Smooth muscle cell (in vitro differentiated cells): ENCODE measurements around the gene PEX11G. TPM values are rescaled to one million over a fixed set of nuclear protein-coding genes. Genes with fewer than 3 reads are reported as not detected.

ENCODE experiments used
- DNase-seq: peaks from one replicate; lab custom pipeline; 2025; ENCODE audit not compliant: unreplicated experiment; lab: John Stamatoyannopoulos, UW
- H2AFZ ChIP-seq: fragments of 200-600 bp; sonication (generic); 2 replicates; pipeline ENCODE4 v1.6.0; 2016; ENCODE audit warnings: antibody characterized with exemption, low read depth, mild to moderate bottlenecking
- H3F3A ChIP-seq: fragments of 200-600 bp; sonication (generic); 2 replicates; pipeline ENCODE4 v1.6.0; 2017; ENCODE audit warnings: antibody characterized with exemption, low read depth
- H3K27ac ChIP-seq: fragments of 200-600 bp; sonication (generic); 2 replicates; pipeline ENCODE4 v1.5.1; 2016; ENCODE audit warnings: low read depth, mild to moderate bottlenecking
- H3K27me3 ChIP-seq: fragments of 200-600 bp; sonication (generic); 2 replicates; pipeline ENCODE4 v1.6.1; 2016; ENCODE audit warnings: low read depth, mild to moderate bottlenecking
- H3K36me3 ChIP-seq: fragments of 200-600 bp; sonication (generic); 2 replicates; pipeline ENCODE4 v1.5.1; 2016; ENCODE audit warnings: low read depth
- H3K4me1 ChIP-seq: fragments of 200-600 bp; sonication (generic); 2 replicates; pipeline ENCODE4 v1.5.1; 2016; ENCODE audit warnings: low read depth
- H3K4me2 ChIP-seq: fragments of 200-600 bp; sonication (generic); 2 replicates; pipeline ENCODE4 v1.6.0; 2016; ENCODE audit warnings: mild to moderate bottlenecking
- H3K4me3 ChIP-seq: fragments of 200-600 bp; sonication (generic); 2 replicates; pipeline ENCODE4 v1.5.1; 2016; ENCODE audit warnings: mild to moderate bottlenecking
- H3K79me2 ChIP-seq: fragments of 200-600 bp; sonication (generic); 2 replicates; pipeline ENCODE4 v1.6.0; 2016; ENCODE audit warnings: low read depth, mild to moderate bottlenecking
- H3K9ac ChIP-seq: fragments of 200-600 bp; sonication (generic); 2 replicates; pipeline ENCODE4 v1.6.0; 2016; ENCODE audit warnings: low read depth
- H3K9me3 ChIP-seq: fragments of 200-600 bp; sonication (generic); replicated peaks from 2 replicates; pipeline ENCODE4 v1.5.1; 2016; ENCODE audit warnings: low read depth
- H4K20me1 ChIP-seq: fragments of 200-600 bp; sonication (generic); 2 replicates; pipeline ENCODE4 v1.6.0; 2016; ENCODE audit warnings: low read depth
- CTCF ChIP-seq: fragments of 200-600 bp; sonication (generic); IDR thresholded peaks from 2 replicates; pipeline ENCODE4 v1.5.1; 2017; ENCODE audit warnings: borderline replicate concordance, mild to moderate bottlenecking, antibody characterized with exemption; ENCODE audit not compliant: insufficient read depth, poor library complexity, severe bottlenecking
- WGBS: methylation state at CpG from one replicate; pipeline ENCODE4 v1.1.7; 2016; ENCODE audit warnings: low lambda C conversion rate; 5-methylcytosine and 5-hydroxymethylcytosine counted together
- polyA plus RNA-seq: library from polyadenylated mRNA; unstranded; fragments of >200 nt; fragmentation: Nextera tagmentation; extraction: Ambion mirVana; gene quantifications from 2 replicates; pipeline ENCODE4 v1.2.1, GENCODE V29; 2016
- total RNA-seq: library from RNA; depleted of rRNA; stranded (reverse); fragments of >200 nt; gene quantifications from 2 replicates; pipeline ENCODE4 v1.2.3, GENCODE V29; 2014

PEX11G gene
- total and polyA plus RNA-seq, 2 experiments from 2014 or later = 4.3 TPM; not detected in 1

- H3K9me3 ChIP-seq = no peaks in the 10 kb centered on the region
- no peaks in the 10 kb centered on the region for H3F3A ChIP-seq
- no peaks in the 10 kb centered on the region for H3K79me2 ChIP-seq
- H3K4me3 ChIP-seq = no peak overlapping the region
- no peaks in the 10 kb centered on the region for H3K36me3 ChIP-seq
- no peak overlapping the region for H3K9ac ChIP-seq
- DNase-seq = no peak
- no peaks in the 10 kb centered on the region for H3K4me1 ChIP-seq
- no peaks in the 10 kb centered on the region for H3K27me3 ChIP-seq
- H4K20me1 ChIP-seq = no peaks in the 10 kb centered on the region
- 94% methylated on average over 31 of the region's 33 CpGs for WGBS
- H3K27ac ChIP-seq = no peak overlapping the region
- TF ChIP-seq CTCF = no peak
- H3K4me2 ChIP-seq = no peak overlapping the region
- no peak overlapping the region for H2AFZ ChIP-seq
These were observed 41.0 kb upstream of the PEX11G start for GRCh38 chr19:7529610-7530490.

- H3K4me3 ChIP-seq = no peak overlapping the region
- no peak overlapping the region for H3K9ac ChIP-seq
- no peak overlapping the region for H3K4me2 ChIP-seq
- no peaks in the 10 kb centered on the region for H4K20me1 ChIP-seq
- H3K27ac ChIP-seq = no peak overlapping the region
- no peaks in the 10 kb centered on the region for H3F3A ChIP-seq
- no peak for DNase-seq
- no peak for TF ChIP-seq CTCF
- H3K27me3 ChIP-seq = no peaks in the 10 kb centered on the region
- H3K36me3 ChIP-seq = no peaks in the 10 kb centered on the region
- H3K9me3 ChIP-seq = no peaks in the 10 kb centered on the region
- WGBS = 86% methylated on average over 12 of the region's 15 CpGs
- H2AFZ ChIP-seq = no peak overlapping the region
- no peaks in the 10 kb centered on the region for H3K79me2 ChIP-seq
- H3K4me1 ChIP-seq = no peaks in the 10 kb centered on the region
These were observed 40.4 kb upstream of the PEX11G start for GRCh38 chr19:7529246-7529600.

- H3K27me3 ChIP-seq = no peaks in the 10 kb centered on the region
These were observed 39.8 kb upstream of the PEX11G start for GRCh38 chr19:7528522-7529245.

More at GRCh38 chr19:7528522-7529245, 39.8 kb upstream of the PEX11G start:
- H3K4me2 ChIP-seq = no peak overlapping the region
- H3F3A ChIP-seq = no peaks in the 10 kb centered on the region
- H3K9me3 ChIP-seq = no peaks in the 10 kb centered on the region
- no peak overlapping the region for H3K27ac ChIP-seq
- H3K9ac ChIP-seq = no peak overlapping the region
- DNase-seq = no peak
- H3K79me2 ChIP-seq = no peaks in the 10 kb centered on the region
- H3K4me1 ChIP-seq = peaks cover under 1% of the 10 kb centered on the region
- H3K4me3 ChIP-seq = no peak overlapping the region
- H3K36me3 ChIP-seq = no peaks in the 10 kb centered on the region
- H4K20me1 ChIP-seq = no peaks in the 10 kb centered on the region
- WGBS = 95% methylated on average over 32 of the region's 32 CpGs
- no peak for TF ChIP-seq CTCF
- no peak overlapping the region for H2AFZ ChIP-seq
